Choroid plexus epithelial cell (primary cell): ENCODE measurements around the gene CCDC157.

Source experiments
- DNase-seq: peaks from one replicate; pipeline ENCODE4 v3.0.0-alpha.2; 2010; ENCODE audit warnings: low read depth
- H3K4me3 ChIP-seq: 2 replicates; pipeline ENCODE4 v1.5.1; 2011; ENCODE audit warnings: low read depth, mild to moderate bottlenecking, control low read depth, low read length, moderate library complexity
- CTCF ChIP-seq: conservative IDR thresholded peaks from 2 replicates; pipeline ENCODE4 v1.5.1; 2011; ENCODE audit warnings: low read depth, mild to moderate bottlenecking, control low read depth, inconsistent platforms, low read length, moderate library complexity

Gene CCDC157

DNA sequence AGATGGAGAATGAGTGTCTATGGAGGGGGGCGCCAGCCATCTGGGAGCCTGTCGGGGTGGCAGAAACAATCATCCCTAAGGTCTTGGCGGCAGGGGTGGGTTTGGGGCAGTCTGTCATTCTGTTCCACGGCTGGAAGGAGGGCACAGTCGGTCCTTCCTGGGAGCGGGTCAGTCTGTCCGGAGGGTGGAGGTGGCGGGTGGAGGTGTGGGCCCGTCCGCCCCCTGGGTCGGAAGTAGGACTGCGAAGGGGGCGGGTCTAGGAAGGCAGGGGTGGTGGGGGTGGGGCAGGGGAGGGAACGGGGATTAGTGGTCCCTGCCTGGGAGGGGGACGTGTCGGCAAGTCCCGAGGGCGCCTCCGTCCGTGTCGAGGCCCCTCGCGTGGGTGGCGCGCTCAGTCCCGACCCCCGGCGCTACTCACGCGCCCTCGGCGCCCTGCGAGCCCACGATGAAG, 30.5 kb upstream of the CCDC157 start:
- no peak for TF ChIP-seq CTCF
- H3K4me3 ChIP-seq: peak overlapping the region; percentile 86
- no peak for DNase-seq

- peak; percentile 92 for DNase-seq
- H3K4me3 ChIP-seq: peak within 1 kb of the TSS; percentile 86
- TF ChIP-seq CTCF: no peak
Observed at GRCh38 chr22:30326706-30327362, 30.0 kb upstream of the CCDC157 start, which contains the start of gene TBC1D10A. TSS of gene TBC1D10A (minus strand) at chr22:30326941. CDS start at chr22:30326881, 60 bp downstream.

- no peak overlapping the region for H3K4me3 ChIP-seq
- TF ChIP-seq CTCF: peak; percentile 8
- no peak for DNase-seq
Observed at GRCh38 chr22:30327864-30328345, 28.9 kb upstream of the CCDC157 start.

DNA sequence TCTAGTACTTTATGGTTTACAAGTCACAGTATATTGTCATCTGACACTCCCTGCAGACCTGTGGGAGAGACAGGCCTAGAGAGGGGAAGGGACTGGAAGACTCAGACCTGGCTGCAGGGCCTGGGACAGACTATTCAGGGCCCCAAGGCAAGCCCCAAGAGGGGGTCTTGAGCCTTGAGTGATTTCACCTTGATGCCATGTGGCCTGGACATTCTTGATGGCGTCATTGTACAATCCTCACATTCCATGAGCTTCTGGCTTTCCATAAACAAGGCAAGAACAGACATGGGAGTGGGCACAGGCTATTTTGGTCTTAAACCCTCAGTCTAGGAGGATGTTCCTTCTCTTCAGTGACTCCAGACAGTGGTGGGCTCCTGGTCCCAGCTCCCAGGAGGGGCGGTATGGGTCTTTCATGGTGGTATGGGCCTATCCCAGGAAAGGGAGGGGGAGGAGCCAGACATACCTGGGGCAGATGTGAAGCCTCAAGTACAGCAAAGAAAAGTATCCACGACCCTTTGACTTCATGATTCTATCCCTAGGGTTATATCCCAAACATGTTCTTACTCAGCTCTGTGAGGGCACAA, 28.2 kb upstream of the CCDC157 start:
- no peak for TF ChIP-seq CTCF
- H3K4me3 ChIP-seq: no peak overlapping the region
- DNase-seq: no peak

DNA sequence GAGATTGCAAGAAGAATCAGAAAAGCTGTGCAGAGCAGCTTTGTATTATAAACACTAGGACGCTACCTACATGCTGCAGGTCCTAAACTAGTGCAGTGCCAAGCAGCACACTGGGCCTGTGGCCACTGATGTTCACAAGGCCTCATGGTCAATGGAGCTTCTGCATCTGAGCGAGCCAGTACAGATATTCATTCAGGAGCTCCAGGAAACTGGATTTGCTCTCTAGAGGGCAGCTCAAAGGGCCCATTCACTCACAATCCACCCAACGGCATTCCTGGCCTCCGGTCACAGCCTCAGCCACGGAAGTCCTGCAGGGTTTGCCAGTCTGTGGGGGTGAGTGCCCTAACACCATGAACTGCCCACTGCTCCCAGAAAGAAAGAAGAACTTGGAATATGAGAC, 24.3 kb upstream of the CCDC157 start:
- no peak for TF ChIP-seq CTCF
- no peak for DNase-seq
- no peak overlapping the region for H3K4me3 ChIP-seq

DNA sequence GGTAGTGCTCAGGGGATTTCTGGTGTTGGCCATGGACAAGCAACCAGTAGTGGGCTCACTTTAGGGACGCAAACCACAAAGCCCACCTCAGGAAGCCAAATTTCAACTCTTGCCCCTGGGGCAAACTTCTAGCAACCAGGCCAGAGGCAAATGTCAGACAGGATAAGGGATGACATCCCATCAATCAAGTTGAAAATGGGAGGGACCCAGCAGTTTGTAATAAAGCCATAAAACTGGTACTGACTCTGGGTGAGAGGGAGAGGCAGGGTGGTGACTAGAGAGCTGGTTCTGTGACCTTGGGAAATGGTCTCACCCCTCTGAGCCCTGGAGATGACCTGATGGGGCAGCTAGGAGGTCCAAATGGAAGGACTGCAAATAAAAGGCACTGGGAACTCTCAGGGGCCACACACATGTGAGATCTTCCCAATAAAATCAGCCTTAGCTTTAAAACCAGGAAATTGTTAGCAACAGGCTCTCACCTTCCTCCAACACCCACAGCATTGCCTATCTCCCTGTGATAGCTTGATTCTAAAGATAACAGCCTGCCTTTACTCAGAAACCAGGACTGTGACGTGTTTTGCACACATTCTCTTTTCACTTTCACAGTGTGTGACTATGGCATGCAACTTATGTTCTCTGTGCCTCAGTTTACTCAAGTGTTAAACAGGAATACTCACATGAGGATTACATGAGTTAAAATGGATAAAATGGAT, 23.7 kb upstream of the CCDC157 start:
- no peak overlapping the region for H3K4me3 ChIP-seq
- no peak for TF ChIP-seq CTCF

More for the DNA sequence above, 23.7 kb upstream of the CCDC157 start:
- DNase-seq: no peak
